Measurements from ENCODE around the gene SLC36A2.

Gene SLC36A2

DNA sequence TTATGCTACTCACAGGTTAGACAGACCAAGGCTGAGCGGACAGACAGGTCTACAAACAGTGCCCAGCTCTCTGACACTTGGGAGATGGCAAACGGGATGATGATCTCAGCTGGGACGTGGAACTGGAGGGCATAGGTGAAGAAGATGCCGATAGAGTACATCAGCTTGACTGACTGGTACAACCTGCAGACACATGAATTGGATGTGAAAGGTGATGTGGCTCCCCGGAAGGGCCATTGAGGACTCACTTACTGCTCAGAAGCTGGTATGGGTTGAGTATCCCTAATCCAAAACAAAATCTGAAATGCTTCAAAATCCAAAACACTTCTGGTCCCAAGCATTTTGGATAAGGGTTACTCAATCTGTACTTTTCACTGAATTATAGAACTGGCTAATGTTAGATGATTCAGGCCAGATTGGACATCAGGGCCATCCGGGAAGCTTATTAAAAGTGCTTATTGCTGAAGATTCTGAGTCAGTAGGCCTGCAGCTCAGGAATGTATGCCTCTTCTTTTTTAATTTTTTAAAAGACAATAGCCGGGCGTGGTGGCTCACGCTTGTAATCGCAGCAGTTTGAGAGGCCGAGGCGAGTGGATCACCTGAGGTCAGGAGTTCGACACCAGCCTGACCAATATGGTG, 66.2 kb downstream of the SLC36A2 start:
- DNase-seq = no peak

DNA sequence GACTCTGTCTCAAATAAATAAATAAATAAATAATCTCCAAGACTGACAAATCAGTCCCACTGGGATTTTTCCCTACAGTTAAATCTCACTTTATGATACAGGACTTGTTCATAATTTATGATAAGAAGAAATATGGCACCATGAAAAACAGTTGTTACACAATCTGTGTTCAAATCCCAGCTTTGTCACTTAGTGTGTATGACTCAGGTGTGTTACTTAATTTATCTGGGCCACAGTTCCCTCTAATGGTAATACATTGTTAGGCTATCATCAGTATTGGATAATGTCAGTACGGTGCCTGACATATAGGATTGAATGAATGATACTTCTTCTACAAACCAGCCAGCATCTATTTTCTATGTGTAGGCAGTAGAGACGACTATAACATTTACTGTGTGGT, 66.9 kb downstream of the SLC36A2 start:
- no peak for DNase-seq

DNA sequence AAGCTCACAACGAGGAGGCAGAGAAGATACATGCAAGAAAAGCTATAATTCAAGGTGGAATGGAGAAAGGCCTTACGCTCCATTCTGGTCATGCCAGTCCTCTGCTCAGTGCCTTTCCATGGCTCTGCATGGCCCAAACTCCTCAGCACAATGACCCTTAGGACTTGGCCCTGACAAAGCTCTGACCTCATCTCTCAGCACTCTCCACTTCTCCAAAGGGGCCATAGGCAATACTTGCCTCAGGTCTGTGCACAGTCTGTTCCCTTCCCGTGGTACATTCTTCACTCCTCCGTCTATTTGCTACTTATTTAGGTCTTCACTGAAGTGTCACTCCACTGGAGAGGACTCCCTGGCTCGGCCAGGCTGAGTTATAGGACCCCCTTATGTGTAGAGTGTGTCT, 68.5 kb downstream of the SLC36A2 start:
- DNase-seq = no peak

DNA sequence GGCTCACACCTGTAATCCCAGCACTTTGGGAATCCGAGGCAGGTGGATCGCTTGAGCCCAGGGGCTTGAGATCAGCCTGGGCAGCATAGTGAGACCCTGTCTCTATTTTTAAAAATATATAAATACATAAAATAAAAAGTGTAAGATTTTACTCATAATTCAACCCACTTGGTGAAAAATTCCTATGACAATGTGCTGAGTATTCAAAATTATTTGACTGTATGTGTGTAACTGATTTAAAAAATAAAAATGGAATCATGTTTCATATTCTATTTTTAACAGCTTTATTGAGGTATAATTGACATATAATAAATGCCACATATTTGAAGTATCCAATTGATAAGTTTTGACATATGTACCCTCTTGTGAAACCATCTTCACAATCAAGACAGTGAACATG, 71.6 kb downstream of the SLC36A2 start:
- no peak for DNase-seq

DNA sequence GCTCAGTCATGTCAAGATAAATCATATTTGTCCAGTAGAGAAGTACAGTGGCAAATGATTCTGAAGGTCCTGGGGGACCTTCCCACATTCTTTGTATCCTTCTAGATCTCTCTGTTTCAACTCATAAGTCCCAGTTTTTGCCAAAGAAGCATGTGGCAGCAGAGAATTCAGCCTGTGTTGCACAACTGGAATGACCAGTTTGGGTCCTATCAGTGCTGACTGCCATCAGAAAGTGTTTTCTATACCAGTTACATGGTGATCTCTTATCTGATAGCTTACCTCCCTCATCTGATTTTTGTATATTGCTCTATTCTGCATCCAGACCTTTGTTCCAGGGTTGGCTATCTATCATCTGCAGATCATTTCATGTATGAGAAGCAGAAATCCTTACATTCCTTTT, 72.7 kb downstream of the SLC36A2 start:
- no peak for DNase-seq

DNA sequence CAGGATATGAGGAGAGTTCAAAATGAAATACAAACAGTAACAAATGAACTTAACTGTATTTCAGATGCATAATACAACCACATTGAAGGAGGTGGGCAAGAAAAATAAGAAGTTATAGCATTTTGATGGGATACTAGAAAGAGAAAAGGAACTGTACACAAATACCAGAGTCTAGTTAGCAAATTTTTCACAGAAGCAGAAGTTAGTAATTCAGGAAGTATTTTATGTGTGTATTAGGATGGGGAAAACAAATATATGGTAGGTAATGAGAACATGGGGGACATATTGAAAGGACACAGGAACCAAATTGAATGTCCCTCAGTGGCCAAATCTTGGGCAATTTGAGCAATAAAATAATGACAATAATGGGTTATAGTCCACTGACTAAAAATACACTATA, 76.0 kb downstream of the SLC36A2 start:
- DNase-seq = no peak

DNA sequence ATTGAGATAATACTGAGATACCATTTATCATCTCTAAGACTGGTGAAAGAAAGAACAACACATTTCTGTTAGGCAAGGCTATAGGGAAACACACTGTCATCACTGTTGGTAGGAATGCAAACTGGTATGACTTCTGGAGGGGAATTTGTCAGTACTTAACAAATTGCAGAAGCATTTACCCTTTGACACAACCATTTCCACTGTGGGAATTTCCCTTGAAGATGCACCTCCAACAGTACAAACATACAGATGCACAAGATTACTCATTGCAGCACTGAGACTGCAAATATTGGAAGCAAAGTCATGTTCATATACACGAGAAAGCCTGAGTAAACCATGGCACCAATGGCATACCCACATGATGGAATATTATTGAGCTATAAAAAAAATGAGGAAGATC, 76.8 kb downstream of the SLC36A2 start:
- DNase-seq = no peak

DNA sequence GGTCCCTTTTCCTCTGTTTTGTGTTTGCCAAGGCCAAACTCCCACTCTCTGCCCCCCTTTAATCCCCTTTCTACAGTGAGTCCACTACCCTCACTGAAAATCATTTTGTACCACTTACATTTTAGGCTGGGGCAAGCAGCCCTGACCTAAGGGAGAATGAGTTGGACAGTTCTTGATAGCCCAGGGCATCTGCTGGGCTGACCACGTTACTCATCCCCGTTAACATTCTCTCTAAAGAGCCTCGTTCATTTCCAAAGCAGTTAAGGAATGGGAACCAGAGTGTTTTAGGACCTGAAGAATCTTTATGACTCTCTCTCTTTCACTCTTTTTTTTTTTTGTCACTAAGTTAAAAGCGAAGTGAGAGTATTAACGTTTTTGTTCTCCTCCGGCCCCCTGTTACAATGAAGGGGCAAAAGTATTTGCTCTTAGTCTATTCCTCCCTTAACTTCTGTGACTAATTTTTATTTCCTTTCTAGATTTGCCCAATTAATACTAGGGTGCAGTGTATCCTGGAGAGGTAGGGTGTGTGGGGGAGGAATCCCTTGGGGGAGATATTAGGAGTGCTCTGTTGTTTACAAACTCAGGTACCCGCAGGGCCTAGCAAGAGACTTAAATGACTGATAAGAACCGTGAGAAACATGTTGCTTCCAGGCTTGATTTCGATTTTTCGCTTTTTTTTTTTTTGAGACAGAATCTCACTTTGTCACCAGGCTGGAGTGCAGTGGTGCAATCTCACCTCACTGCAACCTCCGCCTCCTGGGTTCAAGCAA, 79.7 kb downstream of the SLC36A2 start:
- DNase-seq = no peak
